ENCODE data around the gene PCDHGA3. TPM values are rescaled to one million over a fixed set of nuclear protein-coding genes. Genes with fewer than 3 reads are reported as not detected.
"Not testable (repeated sequence)": the region's sequence is repeated elsewhere in the genome, so short reads cannot be mapped to it uniquely, and the experiment has no call there.

PCDHGA3 gene
- total RNA-seq, 2 donors from 2014 or later = 4.3 TPM; not detected in 1

DNA sequence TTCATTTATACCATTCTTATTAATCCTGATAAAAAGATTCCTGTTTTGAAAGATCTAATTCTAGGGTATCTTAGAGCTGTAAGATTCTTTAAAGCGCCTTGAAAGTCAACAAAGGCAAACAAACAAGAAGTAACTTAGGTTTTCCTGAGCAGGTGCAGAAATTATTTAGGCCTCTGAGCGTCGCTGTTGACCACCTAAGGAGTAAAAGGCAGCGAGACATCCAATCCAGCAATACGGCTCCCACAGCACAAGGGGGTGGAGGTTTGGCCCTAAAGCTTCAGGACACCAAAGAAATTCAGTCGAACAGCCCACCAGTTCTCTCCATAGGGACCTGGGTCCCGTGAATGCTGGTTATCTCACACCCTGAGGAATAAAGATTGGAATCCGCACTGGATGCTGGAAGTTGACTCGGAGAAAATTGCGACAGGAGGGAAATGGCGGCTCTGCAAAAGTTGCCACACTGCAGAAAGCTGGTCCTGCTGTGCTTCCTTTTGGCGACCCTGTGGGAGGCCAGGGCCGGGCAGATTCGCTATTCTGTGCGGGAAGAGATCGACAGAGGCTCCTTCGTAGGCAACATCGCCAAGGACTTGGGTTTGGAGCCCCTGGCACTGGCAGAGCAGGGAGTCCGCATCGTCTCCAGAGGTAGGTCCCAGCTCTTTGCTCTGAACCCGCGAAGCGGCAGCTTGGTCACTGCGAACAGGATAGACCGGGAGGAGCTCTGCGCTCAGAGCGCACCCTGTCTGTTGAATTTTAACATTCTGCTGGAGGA is 4.9 kb upstream of the PCDHGA3 start, which contains the start of gene PCDHGA2:
TSS of gene PCDHGA2 (plus strand) at position 223 of the 769 bp plus-strand sequence.
- Mint-ChIP-seq H3K4me1 (no peaks in the 10 kb centered on the region), H3K9me3 (peaks cover 47% of the 10 kb centered on the region), H3K36me3 (ENCODE audit: low read depth) (peaks cover 8% of the 10 kb centered on the region), H3K4me3 (peak within 1 kb of the TSS; percentile 46), H3K27ac (peak within 1 kb of the TSS; percentile 55), H3K27me3 (ENCODE audit: insufficient read depth) (peaks cover 19% of the 10 kb centered on the region)
- Histone ChIP-seq H3K36me3 (ENCODE audit: control insufficient read depth, insufficient read depth, low read length) (no peaks in the 10 kb centered on the region), H3K27me3 (ENCODE audit: control insufficient read depth, insufficient read depth, low read length, poor library complexity, severe bottlenecking) (no peaks in the 10 kb centered on the region), H3K9ac (ENCODE audit: extremely low read depth, low read length, poor library complexity, severe bottlenecking) (no peak within 1 kb of the TSS), H3K4me3 (ENCODE audit: low read length) (no peak within 1 kb of the TSS), H3K27ac (ENCODE audit: low read depth, low read length) (no peak within 1 kb of the TSS), H3K9me3 (ENCODE audit: control insufficient read depth, low read length) (peaks cover under 1% of the 10 kb centered on the region), H3K4me1 (ENCODE audit: control insufficient read depth, insufficient read depth, low read length) (no peaks in the 10 kb centered on the region)
- peak; percentile 75 for DNase-seq
- WGBS, 2 experiments (ENCODE audit: insufficient coverage in 1 of 2, insufficient read length in 1 of 2) = 78 to 88% methylated on average over 19 to 27 of the region's 27 CpGs
- TF ChIP-seq, protein P1, sequence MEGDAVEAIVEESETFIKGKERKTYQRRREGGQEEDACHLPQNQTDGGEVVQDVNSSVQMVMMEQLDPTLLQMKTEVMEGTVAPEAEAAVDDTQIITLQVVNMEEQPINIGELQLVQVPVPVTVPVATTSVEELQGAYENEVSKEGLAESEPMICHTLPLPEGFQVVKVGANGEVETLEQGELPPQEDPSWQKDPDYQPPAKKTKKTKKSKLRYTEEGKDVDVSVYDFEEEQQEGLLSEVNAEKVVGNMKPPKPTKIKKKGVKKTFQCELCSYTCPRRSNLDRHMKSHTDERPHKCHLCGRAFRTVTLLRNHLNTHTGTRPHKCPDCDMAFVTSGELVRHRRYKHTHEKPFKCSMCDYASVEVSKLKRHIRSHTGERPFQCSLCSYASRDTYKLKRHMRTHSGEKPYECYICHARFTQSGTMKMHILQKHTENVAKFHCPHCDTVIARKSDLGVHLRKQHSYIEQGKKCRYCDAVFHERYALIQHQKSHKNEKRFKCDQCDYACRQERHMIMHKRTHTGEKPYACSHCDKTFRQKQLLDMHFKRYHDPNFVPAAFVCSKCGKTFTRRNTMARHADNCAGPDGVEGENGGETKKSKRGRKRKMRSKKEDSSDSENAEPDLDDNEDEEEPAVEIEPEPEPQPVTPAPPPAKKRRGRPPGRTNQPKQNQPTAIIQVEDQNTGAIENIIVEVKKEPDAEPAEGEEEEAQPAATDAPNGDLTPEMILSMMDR (conservative IDR thresholded peaks at IDR 0.05) = peak; percentile 78

DNA sequence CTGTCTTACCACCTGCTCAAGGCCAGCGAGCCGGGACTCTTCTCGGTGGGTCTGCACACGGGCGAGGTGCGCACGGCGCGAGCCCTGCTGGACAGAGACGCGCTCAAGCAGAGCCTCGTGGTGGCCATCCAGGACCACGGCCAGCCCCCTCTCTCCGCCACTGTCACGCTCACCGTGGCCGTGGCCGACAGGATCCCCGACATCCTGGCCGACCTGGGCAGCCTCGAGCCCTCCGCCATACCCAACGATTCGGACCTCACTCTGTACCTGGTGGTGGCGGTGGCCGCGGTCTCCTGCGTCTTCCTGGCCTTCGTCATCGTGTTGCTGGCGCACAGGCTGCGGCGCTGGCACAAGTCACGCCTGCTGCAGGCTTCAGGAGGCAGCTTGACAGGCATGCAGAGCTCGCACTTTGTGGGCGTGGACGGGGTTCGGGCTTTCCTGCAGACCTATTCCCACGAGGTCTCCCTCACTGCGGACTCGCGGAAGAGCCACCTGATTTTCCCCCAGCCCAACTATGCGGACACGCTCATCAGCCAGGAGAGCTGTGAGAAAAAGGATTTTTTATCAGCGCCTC is 2.8 kb upstream of the PCDHGA3 start:
- 94 to 97% methylated on average over 20 to 43 of the region's 45 CpGs for WGBS, 2 experiments (ENCODE audit: insufficient coverage in 1 of 2, insufficient read length in 1 of 2)
- H3K4me1 Mint-ChIP-seq = not testable (repeated sequence)

DNA sequence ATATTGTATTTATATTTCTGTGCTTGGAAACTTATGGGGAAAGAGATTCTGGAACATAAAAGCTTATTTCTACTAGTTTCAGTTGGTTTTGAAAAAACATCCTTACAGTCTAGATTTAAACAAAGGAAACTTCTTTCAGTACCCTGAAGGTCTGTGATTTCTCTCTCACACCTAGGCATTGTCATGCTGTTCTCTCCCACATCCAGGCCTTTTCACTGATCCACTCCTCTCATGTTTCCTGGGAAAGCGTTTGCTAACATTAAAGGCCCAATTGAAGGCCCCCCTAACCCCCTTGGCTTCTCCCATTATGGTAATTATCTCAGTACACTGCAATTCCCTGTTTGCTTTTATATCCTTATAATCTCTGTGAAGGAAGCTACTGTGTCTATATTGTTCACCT is 856 bp upstream of the PCDHGA3 start:
- no peak overlapping the region for H3K27ac ChIP-seq (ENCODE audit: low read depth, low read length)
- Mint-ChIP-seq H3K36me3 (ENCODE audit: low read depth) (peaks cover 22% of the 10 kb centered on the region), H3K9me3 (peaks cover 74% of the 10 kb centered on the region), H3K4me3 (no peak overlapping the region), H3K27ac (no peak overlapping the region), H3K4me1 (no peaks in the 10 kb centered on the region), H3K27me3 (ENCODE audit: insufficient read depth) (peaks cover 11% of the 10 kb centered on the region)
- no peak for DNase-seq
- no peak overlapping the region for H3K9ac ChIP-seq (ENCODE audit: extremely low read depth, low read length, poor library complexity, severe bottlenecking)
- TF ChIP-seq, protein P1 (conservative IDR thresholded peaks at IDR 0.05) = no peak
- H3K9me3 ChIP-seq (ENCODE audit: control insufficient read depth, low read length) = peaks cover 32% of the 10 kb centered on the region
- WGBS, 2 experiments (ENCODE audit: insufficient coverage in 1 of 2, insufficient read length in 1 of 2) = 84% methylated on average over 1 of the region's 1 CpG; no CpG with 5 or more reads in 1 of the 2 experiments
- H3K4me3 ChIP-seq (ENCODE audit: low read length) = peak overlapping the region; percentile 77
- H3K4me1 ChIP-seq (ENCODE audit: control insufficient read depth, insufficient read depth, low read length) = no peaks in the 10 kb centered on the region
- no peaks in the 10 kb centered on the region for H3K36me3 ChIP-seq (ENCODE audit: control insufficient read depth, insufficient read depth, low read length)
- no peaks in the 10 kb centered on the region for H3K27me3 ChIP-seq (ENCODE audit: control insufficient read depth, insufficient read depth, low read length, poor library complexity, severe bottlenecking)

More for the DNA sequence above, 2.8 kb upstream of the PCDHGA3 start:
- H3K36me3 ChIP-seq (ENCODE audit: control insufficient read depth, insufficient read depth, low read length); H3K4me1 ChIP-seq (ENCODE audit: control insufficient read depth, insufficient read depth, low read length); H3K27ac Mint-ChIP-seq; H3K27ac ChIP-seq (ENCODE audit: low read depth, low read length); DNase-seq; H3K9ac ChIP-seq (ENCODE audit: extremely low read depth, low read length, poor library complexity, severe bottlenecking); H3K4me3 ChIP-seq (ENCODE audit: low read length); H3K4me3 Mint-ChIP-seq; H3K27me3 ChIP-seq (ENCODE audit: control insufficient read depth, insufficient read depth, low read length, poor library complexity, severe bottlenecking): not testable (repeated sequence)
- peaks cover 14% of the 10 kb centered on the region for H3K36me3 Mint-ChIP-seq (ENCODE audit: low read depth)
- peaks cover 19% of the 10 kb centered on the region for H3K9me3 ChIP-seq (ENCODE audit: control insufficient read depth, low read length)
- H3K9me3 Mint-ChIP-seq = peaks cover 64% of the 10 kb centered on the region
- H3K27me3 Mint-ChIP-seq (ENCODE audit: insufficient read depth) = peaks cover 22% of the 10 kb centered on the region

Data from endodermal cell (in vitro differentiated cells).